Renal cortex interstitium (tissue), 11 donors: ENCODE results near the gene CNTLN. TPM values are rescaled to one million over a fixed set of nuclear protein-coding genes. Genes with fewer than 3 reads are reported as not detected.

Source experiments
- DNase-seq, 11 donors: peaks; one replicate each; pipeline ENCODE4 v3.0.0-alpha.2; 2013; ENCODE audit warnings: low read depth in 9 of 11, low spot score in 4 of 11; ENCODE audit errors: extremely low read depth in 1 of 11
- polyA plus RNA-seq, 3 donors: library from polyadenylated mRNA; unstranded; fragments of 120-200 nt; gene quantifications; one replicate each; pipeline ENCODE4 v1.2.1, GENCODE V29; 2013; ENCODE audit not compliant: insufficient read length in 3 of 3

The CNTLN gene
- polyA plus RNA-seq, 3 donors = 11.3 to 16.3 (median 12.2) TPM

DNA sequence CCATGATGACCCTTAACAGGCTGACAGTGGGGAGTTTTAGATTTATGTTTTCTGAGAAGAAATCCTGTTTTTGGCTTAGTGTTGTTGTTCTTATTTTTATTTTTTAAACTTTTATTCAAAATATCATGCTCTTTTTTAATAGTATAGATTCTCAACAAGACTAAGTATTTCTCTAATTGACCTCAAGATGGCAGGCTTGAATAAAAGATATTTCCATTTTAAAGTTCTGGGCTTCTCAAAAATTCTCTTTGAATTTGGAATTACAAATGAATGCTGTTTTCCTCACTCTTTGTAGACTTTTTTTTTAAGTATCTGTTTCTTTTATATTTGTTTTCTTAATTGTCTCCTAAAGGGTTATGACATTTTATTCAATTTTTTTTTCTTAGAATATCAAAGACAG lies 394.0 kb downstream of the CNTLN start:
- DNase-seq = no peak

DNA sequence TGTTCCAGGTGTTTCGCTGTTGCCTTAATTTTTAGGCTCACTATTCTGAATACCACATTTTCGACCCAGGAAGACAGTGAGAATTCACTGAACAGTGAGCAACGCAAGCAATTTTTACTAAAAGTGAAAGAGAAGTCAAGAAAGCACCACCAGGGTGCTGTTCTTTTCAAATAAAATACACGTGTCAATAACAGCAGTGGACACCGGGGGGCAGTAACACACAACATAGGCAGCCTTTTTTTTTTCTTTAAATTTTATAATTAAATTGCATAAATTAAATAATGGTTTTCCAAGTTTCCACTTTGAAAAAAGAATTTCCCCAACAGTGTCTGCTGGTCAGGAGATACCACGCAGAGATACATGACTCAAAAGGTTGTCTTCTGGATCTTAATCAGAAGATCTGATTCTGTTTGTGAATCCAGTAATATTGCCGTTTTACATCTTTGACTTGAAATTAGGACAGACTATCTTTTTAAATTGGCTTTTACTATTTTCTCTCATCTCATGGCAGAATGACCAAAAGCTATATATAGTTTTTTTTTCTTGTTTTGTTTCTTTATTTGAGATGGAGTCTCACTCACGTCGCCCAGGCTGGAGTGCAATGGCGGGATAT lies 396.9 kb downstream of the CNTLN start:
- peak in 10 of 11 donors; percentile 23 to 39 (median 28) for DNase-seq

DNA sequence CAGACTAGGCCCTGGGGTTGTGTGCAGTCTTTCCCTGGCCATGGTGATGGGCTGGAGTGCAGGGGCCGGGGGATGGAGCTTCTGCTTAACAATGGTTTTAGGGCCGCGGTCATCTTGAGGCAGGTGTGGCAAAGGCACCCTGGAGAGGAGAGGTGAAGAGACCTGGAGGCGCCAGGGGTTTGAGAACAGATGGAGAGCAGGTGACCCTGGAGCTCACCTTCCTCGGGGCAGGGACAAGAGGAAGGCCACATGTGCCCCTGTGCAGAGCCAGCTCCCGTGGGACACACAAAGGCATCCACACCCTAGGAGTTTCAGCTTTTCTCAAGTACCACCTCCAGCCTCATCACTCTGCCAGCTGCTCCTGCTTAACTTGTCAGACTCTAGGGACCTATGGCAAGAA lies 397.6 kb downstream of the CNTLN start:
- no peak for DNase-seq

DNA sequence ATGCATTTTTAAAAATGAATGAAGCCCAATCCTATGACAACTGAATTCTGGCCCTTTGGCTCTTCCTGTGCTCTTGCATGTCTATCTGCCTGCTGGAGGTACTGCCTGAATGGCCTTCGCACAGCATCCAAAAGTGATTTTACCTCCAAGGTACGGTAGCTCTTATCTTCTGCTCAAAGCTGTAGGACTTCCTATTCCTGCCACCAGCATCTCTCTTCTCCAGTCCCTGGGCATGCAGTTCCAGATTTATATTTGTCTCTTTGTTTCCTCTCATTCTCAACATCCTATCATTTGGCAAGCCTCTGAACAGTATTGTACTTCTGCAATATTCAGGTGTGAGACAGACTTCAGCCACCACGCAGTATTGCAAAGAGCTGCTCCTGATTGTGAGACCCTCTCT lies 400.3 kb downstream of the CNTLN start:
- DNase-seq = no peak

DNA sequence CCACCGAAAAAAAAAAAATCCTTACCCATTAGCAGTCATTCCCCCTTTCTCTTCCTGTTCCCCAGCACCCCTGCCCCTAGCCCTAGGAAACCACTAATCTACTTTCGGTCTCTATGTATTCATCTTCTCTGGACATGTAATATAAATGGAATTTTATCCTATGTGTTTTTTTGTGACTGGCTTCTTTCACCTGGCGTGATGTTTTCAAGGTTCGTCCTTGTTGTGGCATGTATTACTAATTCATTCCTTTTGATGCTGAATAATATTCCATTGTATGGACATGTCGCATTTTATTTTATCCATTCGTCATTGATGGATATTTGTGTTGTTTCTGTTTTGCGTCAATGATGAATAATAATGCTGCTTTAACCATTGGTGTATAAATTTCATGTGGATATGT lies 401.2 kb downstream of the CNTLN start:
- no peak for DNase-seq

DNA sequence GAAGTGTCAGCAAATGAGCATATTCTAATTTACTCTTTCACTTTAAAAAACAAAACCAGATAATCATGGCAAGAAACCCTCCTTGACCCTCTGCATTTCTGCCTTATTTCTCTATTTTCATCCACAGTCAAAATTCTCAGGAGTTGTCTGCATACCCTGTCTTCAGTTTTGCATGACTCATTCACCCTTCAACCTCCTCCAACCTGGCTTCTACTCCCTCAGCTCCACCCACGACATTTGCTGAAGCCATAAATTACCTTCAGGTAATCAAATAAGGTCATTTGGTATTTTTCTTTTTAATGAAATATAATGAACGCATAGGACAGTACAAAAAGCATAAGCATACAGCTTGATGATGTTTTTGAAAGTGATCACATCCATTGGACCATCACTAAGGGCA lies 416.2 kb downstream of the CNTLN start:
- DNase-seq = no peak
